A673 (cell line): Measurements from ENCODE around the gene CCND2.

ENCODE experiments used
- EZH2 ChIP-seq: fragments of 200-600 bp; sonication (generic); IDR thresholded peaks from 2 replicates; pipeline ENCODE4 v1.6.1; 2017; ENCODE audit warnings: borderline replicate concordance, low read depth, mild to moderate bottlenecking, mixed read lengths, antibody characterized with exemption, low read length; ENCODE audit not compliant: poor library complexity, severe bottlenecking
- TF ChIP-seq, protein P1 (sequence below): fragments of 300-800, 200-600 bp; sonication (generic); conservative IDR thresholded peaks from 2 replicates; pipeline ENCODE4 v1.5.1; 2017; ENCODE audit warnings: low read depth, mild to moderate bottlenecking, antibody characterized with exemption, low read length, moderate library complexity, mixed read lengths

DNA sequence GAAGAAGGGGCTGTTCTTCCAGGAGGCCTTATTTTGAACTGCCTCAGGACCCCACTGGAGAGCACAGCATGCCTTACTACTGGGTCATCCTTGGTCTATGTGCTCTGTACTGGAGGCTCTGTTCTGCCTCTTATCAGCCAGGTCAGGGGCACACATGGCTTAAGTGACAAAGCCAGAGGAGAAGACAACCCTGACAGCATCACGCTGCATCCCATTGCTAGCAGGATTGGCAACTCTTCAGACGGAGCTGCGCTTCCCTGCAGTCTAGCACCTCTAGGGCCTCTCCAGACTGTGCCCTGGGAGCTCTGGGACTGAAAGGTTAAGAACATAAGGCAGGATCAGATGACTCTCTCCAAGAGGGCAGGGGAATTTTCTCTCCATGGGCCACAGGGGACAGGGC is 30.2 kb downstream of the CCND2 start:
- TF ChIP-seq, protein P1, sequence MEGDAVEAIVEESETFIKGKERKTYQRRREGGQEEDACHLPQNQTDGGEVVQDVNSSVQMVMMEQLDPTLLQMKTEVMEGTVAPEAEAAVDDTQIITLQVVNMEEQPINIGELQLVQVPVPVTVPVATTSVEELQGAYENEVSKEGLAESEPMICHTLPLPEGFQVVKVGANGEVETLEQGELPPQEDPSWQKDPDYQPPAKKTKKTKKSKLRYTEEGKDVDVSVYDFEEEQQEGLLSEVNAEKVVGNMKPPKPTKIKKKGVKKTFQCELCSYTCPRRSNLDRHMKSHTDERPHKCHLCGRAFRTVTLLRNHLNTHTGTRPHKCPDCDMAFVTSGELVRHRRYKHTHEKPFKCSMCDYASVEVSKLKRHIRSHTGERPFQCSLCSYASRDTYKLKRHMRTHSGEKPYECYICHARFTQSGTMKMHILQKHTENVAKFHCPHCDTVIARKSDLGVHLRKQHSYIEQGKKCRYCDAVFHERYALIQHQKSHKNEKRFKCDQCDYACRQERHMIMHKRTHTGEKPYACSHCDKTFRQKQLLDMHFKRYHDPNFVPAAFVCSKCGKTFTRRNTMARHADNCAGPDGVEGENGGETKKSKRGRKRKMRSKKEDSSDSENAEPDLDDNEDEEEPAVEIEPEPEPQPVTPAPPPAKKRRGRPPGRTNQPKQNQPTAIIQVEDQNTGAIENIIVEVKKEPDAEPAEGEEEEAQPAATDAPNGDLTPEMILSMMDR, result no peak
- TF ChIP-seq EZH2, result no peak
